ENCODE measurements around the gene SESN3.

GRCh38 chr11:95156916-95157541 lies 74.0 kb downstream of the SESN3 start:
- TF ChIP-seq ZNF362 (tag by site-specific recombination; IDR thresholded peaks at IDR 0.05), result no peak
- TF ChIP-seq, protein P1, sequence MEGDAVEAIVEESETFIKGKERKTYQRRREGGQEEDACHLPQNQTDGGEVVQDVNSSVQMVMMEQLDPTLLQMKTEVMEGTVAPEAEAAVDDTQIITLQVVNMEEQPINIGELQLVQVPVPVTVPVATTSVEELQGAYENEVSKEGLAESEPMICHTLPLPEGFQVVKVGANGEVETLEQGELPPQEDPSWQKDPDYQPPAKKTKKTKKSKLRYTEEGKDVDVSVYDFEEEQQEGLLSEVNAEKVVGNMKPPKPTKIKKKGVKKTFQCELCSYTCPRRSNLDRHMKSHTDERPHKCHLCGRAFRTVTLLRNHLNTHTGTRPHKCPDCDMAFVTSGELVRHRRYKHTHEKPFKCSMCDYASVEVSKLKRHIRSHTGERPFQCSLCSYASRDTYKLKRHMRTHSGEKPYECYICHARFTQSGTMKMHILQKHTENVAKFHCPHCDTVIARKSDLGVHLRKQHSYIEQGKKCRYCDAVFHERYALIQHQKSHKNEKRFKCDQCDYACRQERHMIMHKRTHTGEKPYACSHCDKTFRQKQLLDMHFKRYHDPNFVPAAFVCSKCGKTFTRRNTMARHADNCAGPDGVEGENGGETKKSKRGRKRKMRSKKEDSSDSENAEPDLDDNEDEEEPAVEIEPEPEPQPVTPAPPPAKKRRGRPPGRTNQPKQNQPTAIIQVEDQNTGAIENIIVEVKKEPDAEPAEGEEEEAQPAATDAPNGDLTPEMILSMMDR (tag by site-specific recombination; IDR thresholded peaks at IDR 0.05), result no peak
- TF ChIP-seq BCL11A (tag by site-specific recombination; IDR thresholded peaks at IDR 0.05; ENCODE audit: low read depth), result no peak
- no peak for TF ChIP-seq ZBTB8A (tag by site-specific recombination; IDR thresholded peaks at IDR 0.05)
- TF ChIP-seq, protein P2, sequence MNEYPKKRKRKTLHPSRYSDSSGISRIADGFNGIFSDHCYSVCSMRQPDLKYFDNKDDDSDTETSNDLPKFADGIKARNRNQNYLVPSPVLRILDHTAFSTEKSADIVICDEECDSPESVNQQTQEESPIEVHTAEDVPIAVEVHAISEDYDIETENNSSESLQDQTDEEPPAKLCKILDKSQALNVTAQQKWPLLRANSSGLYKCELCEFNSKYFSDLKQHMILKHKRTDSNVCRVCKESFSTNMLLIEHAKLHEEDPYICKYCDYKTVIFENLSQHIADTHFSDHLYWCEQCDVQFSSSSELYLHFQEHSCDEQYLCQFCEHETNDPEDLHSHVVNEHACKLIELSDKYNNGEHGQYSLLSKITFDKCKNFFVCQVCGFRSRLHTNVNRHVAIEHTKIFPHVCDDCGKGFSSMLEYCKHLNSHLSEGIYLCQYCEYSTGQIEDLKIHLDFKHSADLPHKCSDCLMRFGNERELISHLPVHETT (tag by site-specific recombination; IDR thresholded peaks at IDR 0.05), result no peak
- TF ChIP-seq, protein P3, sequence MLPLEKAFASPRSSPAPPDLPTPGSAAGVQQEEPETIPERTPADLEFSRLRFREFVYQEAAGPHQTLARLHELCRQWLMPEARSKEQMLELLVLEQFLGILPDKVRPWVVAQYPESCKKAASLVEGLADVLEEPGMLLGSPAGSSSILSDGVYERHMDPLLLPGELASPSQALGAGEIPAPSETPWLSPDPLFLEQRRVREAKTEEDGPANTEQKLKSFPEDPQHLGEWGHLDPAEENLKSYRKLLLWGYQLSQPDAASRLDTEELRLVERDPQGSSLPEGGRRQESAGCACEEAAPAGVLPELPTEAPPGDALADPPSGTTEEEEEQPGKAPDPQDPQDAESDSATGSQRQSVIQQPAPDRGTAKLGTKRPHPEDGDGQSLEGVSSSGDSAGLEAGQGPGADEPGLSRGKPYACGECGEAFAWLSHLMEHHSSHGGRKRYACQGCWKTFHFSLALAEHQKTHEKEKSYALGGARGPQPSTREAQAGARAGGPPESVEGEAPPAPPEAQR (tag by site-specific recombination; IDR thresholded peaks at IDR 0.05), result no peak
- TF ChIP-seq ZBTB11 (tag by site-specific recombination; conservative IDR thresholded peaks at IDR 0.05; ENCODE audit: low read depth), result no peak
- no peak for TF ChIP-seq ZNF544 (tag by site-specific recombination; IDR thresholded peaks at IDR 0.05)
- TF ChIP-seq ZNF274 (IDR thresholded peaks at IDR 0.05; ENCODE audit: low read length), result no peak
- TF ChIP-seq ZNF274 (tag by site-specific recombination; IDR thresholded peaks at IDR 0.05; ENCODE audit: borderline replicate concordance), result no peak
- no peak for TF ChIP-seq PRDM10 (tag by site-specific recombination; IDR thresholded peaks at IDR 0.05)
- no peak for TF ChIP-seq SCRT1 (tag by site-specific recombination; IDR thresholded peaks at IDR 0.05; ENCODE audit: borderline replicate concordance)
- TF ChIP-seq ZNF792 (tag by site-specific recombination; IDR thresholded peaks at IDR 0.05), result no peak

Measured in HEK293 (cell line).